ENCODE results near the gene LKAAEAR1. TPM values are rescaled to one million over a fixed set of nuclear protein-coding genes. Genes with fewer than 3 reads are reported as not detected.

The LKAAEAR1 gene
- total and polyA plus RNA-seq, 2 experiments from 2014 or later, result 1.8 TPM; not detected in 1

DNA sequence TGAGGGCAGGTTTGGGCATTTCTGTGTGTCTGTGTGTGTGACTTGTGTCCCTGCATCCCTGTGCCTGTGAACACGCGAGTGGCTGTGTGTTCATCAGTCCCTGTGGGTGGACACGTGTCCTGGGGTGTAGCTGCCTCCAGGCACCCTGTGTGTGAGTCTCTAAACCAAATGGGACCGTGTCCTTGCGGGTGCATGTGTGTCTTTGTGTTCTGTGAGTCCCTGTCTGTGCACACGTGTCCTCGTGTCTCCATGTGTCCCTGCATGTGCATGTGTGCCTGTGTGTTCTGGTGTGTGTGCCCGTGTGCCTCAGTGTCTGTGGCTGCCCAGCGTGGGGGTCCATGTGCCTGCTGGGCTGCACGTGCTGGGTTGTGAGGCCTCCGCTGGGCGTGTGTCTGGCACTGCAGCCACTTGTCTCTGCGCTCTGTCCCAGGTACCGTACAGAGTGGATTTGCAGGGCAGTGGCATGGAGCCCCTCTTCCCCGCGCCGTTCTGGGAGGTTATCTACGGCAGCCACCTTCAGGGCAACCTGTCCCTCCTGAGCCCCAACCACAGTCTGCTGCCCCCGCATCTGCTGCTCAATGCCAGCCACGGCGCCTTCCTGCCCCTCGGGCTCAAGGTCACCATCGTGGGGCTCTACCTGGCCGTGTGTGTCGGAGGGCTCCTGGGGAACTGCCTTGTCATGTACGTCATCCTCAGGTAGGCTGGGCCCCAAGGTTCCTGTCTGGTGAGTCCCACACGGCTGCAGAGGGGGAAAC lies 8.2 kb upstream of the LKAAEAR1 start (continued):
- TF ChIP-seq EZH2phosphoT487 (IDR thresholded peaks at IDR 0.05; ENCODE audit: unreplicated experiment) (no peak), STAT1 (IDR thresholded peaks at IDR 0.05; ENCODE audit: unreplicated experiment) (no peak), NANOG (IDR thresholded peaks at IDR 0.05; ENCODE audit: borderline replicate concordance) (no peak), ZNF114 (CRISPR knock-in tag; IDR thresholded peaks at IDR 0.05) (no peak), JUNB (IDR thresholded peaks at IDR 0.05; ENCODE audit: unreplicated experiment) (no peak)
- TF ChIP-seq, protein P1, sequence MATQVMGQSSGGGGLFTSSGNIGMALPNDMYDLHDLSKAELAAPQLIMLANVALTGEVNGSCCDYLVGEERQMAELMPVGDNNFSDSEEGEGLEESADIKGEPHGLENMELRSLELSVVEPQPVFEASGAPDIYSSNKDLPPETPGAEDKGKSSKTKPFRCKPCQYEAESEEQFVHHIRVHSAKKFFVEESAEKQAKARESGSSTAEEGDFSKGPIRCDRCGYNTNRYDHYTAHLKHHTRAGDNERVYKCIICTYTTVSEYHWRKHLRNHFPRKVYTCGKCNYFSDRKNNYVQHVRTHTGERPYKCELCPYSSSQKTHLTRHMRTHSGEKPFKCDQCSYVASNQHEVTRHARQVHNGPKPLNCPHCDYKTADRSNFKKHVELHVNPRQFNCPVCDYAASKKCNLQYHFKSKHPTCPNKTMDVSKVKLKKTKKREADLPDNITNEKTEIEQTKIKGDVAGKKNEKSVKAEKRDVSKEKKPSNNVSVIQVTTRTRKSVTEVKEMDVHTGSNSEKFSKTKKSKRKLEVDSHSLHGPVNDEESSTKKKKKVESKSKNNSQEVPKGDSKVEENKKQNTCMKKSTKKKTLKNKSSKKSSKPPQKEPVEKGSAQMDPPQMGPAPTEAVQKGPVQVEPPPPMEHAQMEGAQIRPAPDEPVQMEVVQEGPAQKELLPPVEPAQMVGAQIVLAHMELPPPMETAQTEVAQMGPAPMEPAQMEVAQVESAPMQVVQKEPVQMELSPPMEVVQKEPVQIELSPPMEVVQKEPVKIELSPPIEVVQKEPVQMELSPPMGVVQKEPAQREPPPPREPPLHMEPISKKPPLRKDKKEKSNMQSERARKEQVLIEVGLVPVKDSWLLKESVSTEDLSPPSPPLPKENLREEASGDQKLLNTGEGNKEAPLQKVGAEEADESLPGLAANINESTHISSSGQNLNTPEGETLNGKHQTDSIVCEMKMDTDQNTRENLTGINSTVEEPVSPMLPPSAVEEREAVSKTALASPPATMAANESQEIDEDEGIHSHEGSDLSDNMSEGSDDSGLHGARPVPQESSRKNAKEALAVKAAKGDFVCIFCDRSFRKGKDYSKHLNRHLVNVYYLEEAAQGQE (IDR thresholded peaks at IDR 0.05; ENCODE audit: unreplicated experiment), result no peak
- TF ChIP-seq, protein P2, sequence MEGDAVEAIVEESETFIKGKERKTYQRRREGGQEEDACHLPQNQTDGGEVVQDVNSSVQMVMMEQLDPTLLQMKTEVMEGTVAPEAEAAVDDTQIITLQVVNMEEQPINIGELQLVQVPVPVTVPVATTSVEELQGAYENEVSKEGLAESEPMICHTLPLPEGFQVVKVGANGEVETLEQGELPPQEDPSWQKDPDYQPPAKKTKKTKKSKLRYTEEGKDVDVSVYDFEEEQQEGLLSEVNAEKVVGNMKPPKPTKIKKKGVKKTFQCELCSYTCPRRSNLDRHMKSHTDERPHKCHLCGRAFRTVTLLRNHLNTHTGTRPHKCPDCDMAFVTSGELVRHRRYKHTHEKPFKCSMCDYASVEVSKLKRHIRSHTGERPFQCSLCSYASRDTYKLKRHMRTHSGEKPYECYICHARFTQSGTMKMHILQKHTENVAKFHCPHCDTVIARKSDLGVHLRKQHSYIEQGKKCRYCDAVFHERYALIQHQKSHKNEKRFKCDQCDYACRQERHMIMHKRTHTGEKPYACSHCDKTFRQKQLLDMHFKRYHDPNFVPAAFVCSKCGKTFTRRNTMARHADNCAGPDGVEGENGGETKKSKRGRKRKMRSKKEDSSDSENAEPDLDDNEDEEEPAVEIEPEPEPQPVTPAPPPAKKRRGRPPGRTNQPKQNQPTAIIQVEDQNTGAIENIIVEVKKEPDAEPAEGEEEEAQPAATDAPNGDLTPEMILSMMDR (conservative IDR thresholded peaks at IDR 0.05; ENCODE audit: low read depth in 2 of 2), result no peak

DNA sequence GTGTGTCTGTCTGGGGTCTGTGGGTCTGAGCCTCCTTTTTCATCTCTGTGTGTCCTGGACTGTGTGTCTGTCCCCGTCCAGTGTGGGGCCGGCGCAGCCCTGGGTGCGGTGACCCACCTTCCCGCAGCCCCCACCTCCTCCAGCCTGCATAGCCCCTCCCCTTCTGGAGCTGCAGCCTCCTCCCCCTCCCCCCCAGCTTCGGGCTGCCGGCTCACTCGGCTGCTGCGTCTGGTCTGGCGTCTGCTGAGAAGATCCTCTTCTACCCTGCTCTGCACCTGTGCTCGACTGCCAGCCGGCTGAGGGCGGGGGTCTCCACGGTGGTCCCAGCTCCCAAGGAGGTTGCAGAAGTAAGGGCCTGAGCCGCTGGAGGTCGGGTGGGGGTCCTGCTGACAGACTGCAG lies 7.6 kb upstream of the LKAAEAR1 start:
- peaks cover 7% of the 10 kb centered on the region for H3K4me1 Mint-ChIP-seq
- peak; percentile 60 for DNase-seq (ENCODE audit: low spot score)
- peak overlapping the region; percentile 74 for H2AFZ ChIP-seq
- H3K36me3 Mint-ChIP-seq (ENCODE audit: low read depth), result peaks cover 1% of the 10 kb centered on the region; the same call in 2 of the 3 replicates
- ATAC-seq, result peak; percentile 79
- peaks cover 1% of the 10 kb centered on the region for H3K9me3 Mint-ChIP-seq
- no peaks in the 10 kb centered on the region for H3K27me3 ChIP-seq (ENCODE audit: insufficient read depth)
- no peaks in the 10 kb centered on the region for H3K79me2 ChIP-seq (replicated peaks; ENCODE audit: insufficient read depth)
- H3K27ac ChIP-seq (ENCODE audit: low read depth), result no peak overlapping the region
- H3K36me3 ChIP-seq (ENCODE audit: insufficient read depth), result no peaks in the 10 kb centered on the region
- peaks cover 12% of the 10 kb centered on the region for H3K27me3 Mint-ChIP-seq (ENCODE audit: insufficient read depth, low read depth, poor library complexity)
- H3K4me3 ChIP-seq, result no peak overlapping the region
- no peaks in the 10 kb centered on the region for H3K9me2 ChIP-seq (ENCODE audit: insufficient read depth)
- H3F3A ChIP-seq (replicated peaks; ENCODE audit: low read depth), result no peaks in the 10 kb centered on the region
- H3K27ac Mint-ChIP-seq, result no peak overlapping the region
- H3K4me2 ChIP-seq, result no peak overlapping the region
- H3K4me3 Mint-ChIP-seq, result no peak overlapping the region; the same call in 2 of the 3 replicates
- H3K4me1 ChIP-seq (ENCODE audit: insufficient read depth), result no peaks in the 10 kb centered on the region
- no peaks in the 10 kb centered on the region for H4K20me1 ChIP-seq (replicated peaks; ENCODE audit: insufficient read depth)
- TF ChIP-seq, protein P2 (conservative IDR thresholded peaks at IDR 0.05; ENCODE audit: low read depth in 2 of 2), result no peak
- no peak for TF ChIP-seq POLR2AphosphoS5 (IDR thresholded peaks at IDR 0.05; ENCODE audit: low read depth)
- no peak for TF ChIP-seq ZNF331 (CRISPR knock-in tag; IDR thresholded peaks at IDR 0.05; ENCODE audit: low read depth)
- TF ChIP-seq ZNF114 (CRISPR knock-in tag; IDR thresholded peaks at IDR 0.05), result no peak
- TF ChIP-seq, protein P3, sequence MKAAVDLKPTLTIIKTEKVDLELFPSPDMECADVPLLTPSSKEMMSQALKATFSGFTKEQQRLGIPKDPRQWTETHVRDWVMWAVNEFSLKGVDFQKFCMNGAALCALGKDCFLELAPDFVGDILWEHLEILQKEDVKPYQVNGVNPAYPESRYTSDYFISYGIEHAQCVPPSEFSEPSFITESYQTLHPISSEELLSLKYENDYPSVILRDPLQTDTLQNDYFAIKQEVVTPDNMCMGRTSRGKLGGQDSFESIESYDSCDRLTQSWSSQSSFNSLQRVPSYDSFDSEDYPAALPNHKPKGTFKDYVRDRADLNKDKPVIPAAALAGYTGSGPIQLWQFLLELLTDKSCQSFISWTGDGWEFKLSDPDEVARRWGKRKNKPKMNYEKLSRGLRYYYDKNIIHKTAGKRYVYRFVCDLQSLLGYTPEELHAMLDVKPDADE (IDR thresholded peaks at IDR 0.05), result no peak
